IPS DF 19.7 (cell line): ENCODE results near the gene HMCN1.

Experiments
- DNase-seq: peaks from one replicate; pipeline ENCODE4 v3.0.0-alpha.2; 2013; ENCODE audit warnings: low read depth, low spot score

HMCN1 gene

GRCh38 chr1:185804206-185804605, 70.0 kb downstream of the HMCN1 start:
- no peak for DNase-seq

- no peak for DNase-seq
Measured at GRCh38 chr1:185804608-185805007, 70.4 kb downstream of the HMCN1 start.

DNA sequence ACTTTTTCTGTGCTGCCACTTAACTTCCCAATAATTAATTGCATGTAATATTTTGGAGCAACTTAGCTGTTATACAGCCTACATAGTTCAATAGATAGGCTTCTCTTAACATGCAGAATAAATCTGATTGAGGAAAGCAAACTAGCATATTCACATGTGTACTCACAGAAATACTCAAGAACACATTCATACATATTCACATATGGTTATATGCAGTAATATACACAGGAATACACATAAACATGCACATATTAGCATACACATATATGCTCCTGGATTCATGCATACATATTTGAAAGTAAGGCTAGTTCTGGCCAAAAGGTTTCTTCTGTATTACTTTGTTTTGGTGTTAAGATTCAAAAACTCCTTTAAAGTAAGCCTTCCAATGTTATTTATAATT, 73.1 kb downstream of the HMCN1 start:
- no peak for DNase-seq

DNA sequence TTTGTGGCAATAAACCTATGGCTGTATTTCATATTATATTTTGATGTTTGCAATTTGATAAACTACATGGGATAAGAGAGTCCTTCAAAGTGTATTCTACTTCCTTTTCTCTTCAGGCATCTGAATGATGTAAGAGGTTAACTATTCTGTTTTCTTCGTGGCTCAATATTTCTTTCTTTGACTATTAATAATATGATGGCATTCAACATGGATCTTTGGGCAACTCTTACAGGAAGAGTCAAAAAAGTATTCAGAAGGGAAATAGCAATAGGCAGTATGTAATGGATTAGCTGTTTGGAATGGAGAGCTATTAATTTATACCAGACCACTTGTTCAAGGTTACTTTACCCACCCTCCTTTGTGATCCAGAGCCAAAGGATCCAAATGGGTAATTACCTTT, 74.4 kb downstream of the HMCN1 start:
- no peak for DNase-seq

DNA sequence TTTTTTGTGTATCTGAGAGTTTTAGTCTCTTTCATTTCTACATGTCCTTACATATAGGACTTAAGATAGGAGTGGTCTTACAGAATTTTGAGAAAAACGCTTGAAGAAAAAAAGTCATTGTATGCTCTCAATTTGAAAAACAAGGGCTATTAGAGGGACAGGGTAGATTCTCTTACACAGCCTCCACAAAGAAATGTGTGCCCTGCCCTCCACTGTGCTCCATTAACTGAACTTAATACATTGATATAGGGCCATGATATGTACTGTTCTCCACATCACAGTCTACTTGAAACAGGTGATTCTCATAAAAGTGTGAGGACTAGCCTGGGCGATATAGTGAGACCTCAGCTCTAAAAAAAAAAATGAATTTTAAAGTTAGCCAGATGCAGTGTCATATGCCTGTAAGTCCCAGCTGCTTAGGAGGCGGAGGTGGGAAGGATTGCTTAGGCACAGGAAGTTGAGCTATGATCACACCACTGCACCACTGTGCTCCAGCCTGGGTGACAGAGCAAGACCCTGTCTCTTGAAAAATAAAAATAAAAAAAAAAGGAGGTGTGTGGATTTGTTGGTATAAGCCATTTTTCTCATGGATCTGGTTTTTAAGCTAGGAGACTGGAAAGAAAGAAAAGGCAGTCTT, 77.0 kb downstream of the HMCN1 start:
- no peak for DNase-seq

DNA sequence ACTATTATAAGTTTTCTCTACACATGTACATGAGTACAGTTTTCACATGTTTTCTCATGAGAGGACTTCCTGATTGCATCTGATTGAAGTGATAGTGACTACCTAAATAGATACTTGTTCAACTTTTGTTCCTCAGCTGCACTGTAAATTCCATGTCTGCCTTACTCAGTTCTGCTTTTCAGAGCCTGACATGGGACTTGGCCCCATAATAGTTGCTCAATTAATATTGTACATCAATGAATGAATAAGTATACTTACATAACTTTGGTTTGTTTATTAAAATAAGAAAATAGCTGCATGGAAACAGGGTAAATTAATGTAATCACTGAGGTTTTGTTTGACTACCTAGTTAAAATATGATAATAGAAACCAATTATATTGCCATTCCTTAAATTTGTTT, 78.7 kb downstream of the HMCN1 start:
- no peak for DNase-seq

- DNase-seq, result no peak
Measured at GRCh38 chr1:185813401-185813979, 79.3 kb downstream of the HMCN1 start.

DNA sequence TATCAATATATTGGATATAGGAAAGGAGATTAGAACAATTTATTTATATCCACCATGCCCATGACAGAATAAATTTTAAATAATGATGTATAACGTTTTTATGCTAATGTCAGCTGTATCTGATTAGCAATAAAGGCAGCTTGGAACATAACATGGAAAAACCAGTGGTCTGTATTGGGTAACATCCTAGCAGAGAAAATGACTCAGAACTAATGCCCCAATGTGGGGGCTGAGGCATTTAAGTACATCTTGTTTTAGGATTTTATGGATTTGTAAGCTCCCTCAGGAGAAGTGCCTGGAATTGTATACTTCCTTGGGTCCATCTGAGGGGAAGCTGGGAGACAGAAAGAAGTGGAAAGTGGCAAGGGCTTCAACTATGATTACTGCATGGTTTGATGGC, 82.3 kb downstream of the HMCN1 start:
- DNase-seq, result no peak

GRCh38 chr1:185819798-185820197, 85.6 kb downstream of the HMCN1 start:
- no peak for DNase-seq

- no peak for DNase-seq
Measured at GRCh38 chr1:185821612-185822385, 87.6 kb downstream of the HMCN1 start.

- DNase-seq, result no peak
Measured at GRCh38 chr1:185823467-185823866, 89.3 kb downstream of the HMCN1 start.

DNA sequence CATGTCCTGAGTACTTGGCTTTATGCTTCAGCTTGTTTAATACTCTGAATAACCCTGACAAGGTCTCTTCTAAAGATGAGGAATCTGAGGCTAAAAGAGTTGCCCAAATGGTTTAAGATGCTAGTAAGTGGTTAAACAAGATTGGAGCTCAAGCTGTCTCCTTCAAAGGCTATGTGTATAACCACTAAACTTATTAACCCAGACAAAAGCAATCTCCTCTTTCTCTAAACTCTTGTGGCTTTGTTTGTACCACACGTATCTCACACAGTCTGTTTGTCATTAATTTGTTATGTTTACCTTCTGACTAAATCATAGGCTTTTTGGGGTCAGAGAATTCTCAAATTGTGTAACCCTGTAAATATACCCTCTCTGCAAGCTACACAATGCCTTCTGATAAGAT, 89.9 kb downstream of the HMCN1 start:
- no peak for DNase-seq

GRCh38 chr1:185825556-185825955, 91.4 kb downstream of the HMCN1 start:
- DNase-seq, result no peak

DNA sequence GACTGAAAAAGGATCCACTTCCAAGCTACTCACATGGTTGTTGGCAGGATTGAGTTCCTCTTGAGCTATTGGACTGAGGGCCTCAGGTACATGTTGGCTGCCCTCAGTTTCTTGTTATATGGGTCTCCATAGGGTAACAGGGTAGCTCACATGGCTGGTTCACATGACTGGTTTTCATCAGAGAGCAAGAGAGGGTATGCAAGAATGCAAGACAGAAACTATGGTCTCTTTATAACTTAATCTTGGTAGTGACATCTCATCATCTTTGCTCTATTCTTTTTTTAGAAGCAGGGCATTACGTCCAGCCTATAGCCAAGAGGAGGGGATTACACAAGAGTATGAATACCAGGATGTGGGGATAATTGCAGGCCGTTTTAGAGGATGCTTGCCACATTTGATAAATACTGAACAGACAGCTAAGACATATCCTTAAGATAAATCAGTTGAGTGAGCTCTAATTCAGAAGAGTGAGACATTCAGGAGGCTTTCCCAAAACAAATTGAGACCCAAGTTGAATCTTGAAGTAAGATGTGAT, 100.2 kb downstream of the HMCN1 start:
- no peak for DNase-seq

- DNase-seq, result no peak
Measured at GRCh38 chr1:185835191-185835590, 101.0 kb downstream of the HMCN1 start.

DNA sequence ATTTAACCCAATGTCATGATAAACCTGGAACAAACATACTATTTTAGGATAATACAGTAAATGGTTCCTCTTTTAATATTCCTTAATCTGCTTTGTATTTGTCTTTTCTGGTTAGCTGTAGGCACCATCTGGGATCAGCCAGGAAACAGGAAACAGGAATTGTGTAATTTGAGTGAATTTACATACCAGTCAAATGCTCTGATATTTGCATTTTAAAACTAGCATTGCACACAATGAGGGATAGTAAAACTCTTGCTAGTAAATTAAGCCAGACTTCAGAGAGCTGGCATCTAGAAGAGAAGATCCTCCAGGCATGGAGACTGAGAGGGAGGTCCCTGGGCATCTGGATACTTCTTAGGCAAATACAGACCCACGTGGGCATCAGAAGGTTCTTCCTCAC, 103.5 kb downstream of the HMCN1 start:
- no peak for DNase-seq

- no peak for DNase-seq
Measured at GRCh38 chr1:185838111-185838510, 103.9 kb downstream of the HMCN1 start.

DNA sequence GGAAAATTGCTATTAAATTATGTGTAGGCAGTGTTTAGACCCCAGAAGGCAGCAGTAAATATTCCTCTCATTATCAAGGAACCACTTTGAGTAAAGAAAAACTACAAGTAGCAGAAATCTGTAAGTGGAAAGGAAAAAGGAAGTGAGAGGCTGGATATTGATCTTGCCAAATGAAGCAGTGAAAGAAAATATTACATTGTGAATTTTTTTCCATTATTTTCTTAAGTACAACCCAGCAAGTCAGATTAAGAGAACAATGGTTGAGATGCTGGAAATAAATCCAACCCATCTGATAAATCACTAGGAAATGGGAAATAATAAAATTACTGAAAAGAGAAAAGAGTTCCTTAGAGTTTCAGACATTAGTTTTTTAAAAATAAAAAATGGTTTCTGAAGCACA, 106.7 kb downstream of the HMCN1 start:
- DNase-seq, result no peak

GRCh38 chr1:185843297-185843869, 109.2 kb downstream of the HMCN1 start:
- no peak for DNase-seq

DNA sequence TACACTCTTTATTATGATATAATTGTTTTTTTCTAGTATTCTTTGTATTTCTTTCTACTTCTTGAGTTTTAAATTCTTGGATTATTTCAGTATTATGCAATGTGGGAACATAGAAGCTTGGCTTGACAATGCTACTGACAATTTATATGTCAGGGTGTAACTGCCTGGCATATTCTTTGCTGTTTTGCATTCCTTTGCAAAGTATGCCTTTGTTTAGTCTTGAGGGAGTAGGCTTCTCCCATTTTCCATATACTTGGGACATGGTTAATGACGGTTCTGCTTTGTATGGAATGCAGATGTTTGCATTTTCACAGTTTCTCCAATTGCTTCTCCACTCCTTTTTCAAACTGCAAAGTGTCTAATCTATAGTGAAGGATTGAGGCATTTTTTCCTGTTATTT, 109.8 kb downstream of the HMCN1 start:
- no peak for DNase-seq

GRCh38 chr1:185846672-185847444, 112.7 kb downstream of the HMCN1 start:
- no peak for DNase-seq

- DNase-seq, result no peak
Measured at GRCh38 chr1:185849014-185849413, 114.8 kb downstream of the HMCN1 start.
